ENCODE measurements around the gene EPHA6.

EPHA6 gene

GRCh38 chr3:97389936-97390335 is 575.5 kb downstream of the EPHA6 start:
- no peak for TF ChIP-seq CTCF (IDR thresholded peaks at IDR 0.05; ENCODE audit: insufficient read depth, low read depth, low read length, missing control alignments)
- no peak for DNase-seq (ENCODE audit: low read depth)
- H3K4me3 ChIP-seq (ENCODE audit: low read length): no peak overlapping the region

GRCh38 chr3:97391167-97391566 is 576.8 kb downstream of the EPHA6 start:
- TF ChIP-seq CTCF (IDR thresholded peaks at IDR 0.05; ENCODE audit: insufficient read depth, low read depth, low read length, missing control alignments): no peak
- H3K4me3 ChIP-seq (ENCODE audit: low read length): no peak overlapping the region
- no peak for DNase-seq (ENCODE audit: low read depth)

- H3K4me3 ChIP-seq (ENCODE audit: low read length): no peak overlapping the region
- no peak for DNase-seq (ENCODE audit: low read depth)
- TF ChIP-seq CTCF (IDR thresholded peaks at IDR 0.05; ENCODE audit: insufficient read depth, low read depth, low read length, missing control alignments): no peak
Measured at GRCh38 chr3:97409612-97410011, 595.2 kb downstream of the EPHA6 start.

- no peak for TF ChIP-seq CTCF (IDR thresholded peaks at IDR 0.05; ENCODE audit: insufficient read depth, low read depth, low read length, missing control alignments)
- peak; percentile 4 for DNase-seq (ENCODE audit: low read depth)
- H3K4me3 ChIP-seq (ENCODE audit: low read length): no peak overlapping the region
Measured at GRCh38 chr3:97421565-97421964, 607.2 kb downstream of the EPHA6 start.

GRCh38 chr3:97425002-97425401 is 610.6 kb downstream of the EPHA6 start:
- H3K4me3 ChIP-seq (ENCODE audit: low read length): no peak overlapping the region
- no peak for TF ChIP-seq CTCF (IDR thresholded peaks at IDR 0.05; ENCODE audit: insufficient read depth, low read depth, low read length, missing control alignments)
- DNase-seq (ENCODE audit: low read depth): no peak

GRCh38 chr3:97430601-97431000 is 616.2 kb downstream of the EPHA6 start:
- no peak for TF ChIP-seq CTCF (IDR thresholded peaks at IDR 0.05; ENCODE audit: insufficient read depth, low read depth, low read length, missing control alignments)
- H3K4me3 ChIP-seq (ENCODE audit: low read length): no peak overlapping the region
- no peak for DNase-seq (ENCODE audit: low read depth)

- no peak for TF ChIP-seq CTCF (IDR thresholded peaks at IDR 0.05; ENCODE audit: insufficient read depth, low read depth, low read length, missing control alignments)
- H3K4me3 ChIP-seq (ENCODE audit: low read length): no peak overlapping the region
- peak; percentile 15 for DNase-seq (ENCODE audit: low read depth)
Measured at GRCh38 chr3:97432914-97433313, 618.5 kb downstream of the EPHA6 start.
